ENCODE measurements around the gene FBP1.
"Not testable (repeated sequence)": the region's sequence is repeated elsewhere in the genome, so short reads cannot be mapped to it uniquely, and the experiment has no call there.

Gene FBP1

GRCh38 chr9:94567271-94567670, 72.0 kb downstream of the FBP1 start:
- ATAC-seq (ENCODE audit: low read depth) (no peak), DNase-seq (ENCODE audit: low spot score) (no peak)
- H3K27me3 ChIP-seq (ENCODE audit: insufficient read depth, poor library complexity, severe bottlenecking) = no peaks in the 10 kb centered on the region
- H3K27ac ChIP-seq (ENCODE audit: poor library complexity, severe bottlenecking) = no peak overlapping the region
- TF ChIP-seq CTCF (IDR thresholded peaks at IDR 0.05; ENCODE audit: poor library complexity, severe bottlenecking) = no peak
- no peak overlapping the region for H3K4me3 ChIP-seq (ENCODE audit: severe bottlenecking)
- H3K4me1 ChIP-seq (ENCODE audit: insufficient read depth, poor library complexity, severe bottlenecking) = no peaks in the 10 kb centered on the region
- no peaks in the 10 kb centered on the region for H3K36me3 ChIP-seq (ENCODE audit: low read depth)
- no peaks in the 10 kb centered on the region for H3K9me3 ChIP-seq (ENCODE audit: severe bottlenecking)

GRCh38 chr9:94566550-94566949, 72.8 kb downstream of the FBP1 start:
- Histone ChIP-seq H3K9me3 (ENCODE audit: severe bottlenecking) (no peaks in the 10 kb centered on the region), H3K27ac (ENCODE audit: poor library complexity, severe bottlenecking) (no peak overlapping the region), H3K4me1 (ENCODE audit: insufficient read depth, poor library complexity, severe bottlenecking) (no peaks in the 10 kb centered on the region), H3K27me3 (ENCODE audit: insufficient read depth, poor library complexity, severe bottlenecking) (no peaks in the 10 kb centered on the region), H3K36me3 (ENCODE audit: low read depth) (no peaks in the 10 kb centered on the region), H3K4me3 (ENCODE audit: severe bottlenecking) (no peak overlapping the region)
- ATAC-seq (ENCODE audit: low read depth) (no peak), DNase-seq (ENCODE audit: low spot score) (no peak)
- no peak for TF ChIP-seq CTCF (IDR thresholded peaks at IDR 0.05; ENCODE audit: poor library complexity, severe bottlenecking)

- DNase-seq (ENCODE audit: low spot score); H3K27me3 ChIP-seq (ENCODE audit: insufficient read depth, poor library complexity, severe bottlenecking); H3K9me3 ChIP-seq (ENCODE audit: severe bottlenecking); ATAC-seq (ENCODE audit: low read depth); H3K36me3 ChIP-seq (ENCODE audit: low read depth); H3K4me1 ChIP-seq (ENCODE audit: insufficient read depth, poor library complexity, severe bottlenecking); H3K4me3 ChIP-seq (ENCODE audit: severe bottlenecking); H3K27ac ChIP-seq (ENCODE audit: poor library complexity, severe bottlenecking): not testable (repeated sequence)
Observed at GRCh38 chr9:94564279-94564678, 75.0 kb downstream of the FBP1 start.

- Histone ChIP-seq H3K4me1 (ENCODE audit: insufficient read depth, poor library complexity, severe bottlenecking) (no peaks in the 10 kb centered on the region), H3K27me3 (ENCODE audit: insufficient read depth, poor library complexity, severe bottlenecking) (no peaks in the 10 kb centered on the region), H3K27ac (ENCODE audit: poor library complexity, severe bottlenecking) (no peak overlapping the region), H3K36me3 (ENCODE audit: low read depth) (no peaks in the 10 kb centered on the region), H3K9me3 (ENCODE audit: severe bottlenecking) (no peaks in the 10 kb centered on the region), H3K4me3 (ENCODE audit: severe bottlenecking) (no peak overlapping the region)
- DNase-seq (ENCODE audit: low spot score) = no peak
- no peak for TF ChIP-seq CTCF (IDR thresholded peaks at IDR 0.05; ENCODE audit: poor library complexity, severe bottlenecking)
- no peak for ATAC-seq (ENCODE audit: low read depth)
Observed at GRCh38 chr9:94563548-94563947, 75.8 kb downstream of the FBP1 start.

- Histone ChIP-seq H3K4me1 (ENCODE audit: insufficient read depth, poor library complexity, severe bottlenecking) (peaks cover 3% of the 10 kb centered on the region), H3K36me3 (ENCODE audit: low read depth) (no peaks in the 10 kb centered on the region), H3K27me3 (ENCODE audit: insufficient read depth, poor library complexity, severe bottlenecking) (no peaks in the 10 kb centered on the region), H3K4me3 (ENCODE audit: severe bottlenecking) (no peak overlapping the region), H3K27ac (ENCODE audit: poor library complexity, severe bottlenecking) (no peak overlapping the region), H3K9me3 (ENCODE audit: severe bottlenecking) (no peaks in the 10 kb centered on the region)
- ATAC-seq (ENCODE audit: low read depth) (no peak), DNase-seq (ENCODE audit: low spot score) (no peak)
- no peak for TF ChIP-seq CTCF (IDR thresholded peaks at IDR 0.05; ENCODE audit: poor library complexity, severe bottlenecking)
Observed at GRCh38 chr9:94560237-94560636, 79.1 kb downstream of the FBP1 start.
